Stimulated activated CD4-positive, alpha-beta T cell treated with anti-CD3 and anti-CD28 coated beads, Interleukin-4, amount 100 ng/mL, for 4 hours (primary cell): ENCODE measurements around the gene SNTG2.
"Not testable (repeated sequence)": the region's sequence is repeated elsewhere in the genome, so short reads cannot be mapped to it uniquely, and the experiment has no call there.

Experiments used
- DNase-seq, 2 experiments: peaks; one replicate each; pipeline ENCODE4 v3.0.0-alpha.2; 2020

The SNTG2 gene

DNA sequence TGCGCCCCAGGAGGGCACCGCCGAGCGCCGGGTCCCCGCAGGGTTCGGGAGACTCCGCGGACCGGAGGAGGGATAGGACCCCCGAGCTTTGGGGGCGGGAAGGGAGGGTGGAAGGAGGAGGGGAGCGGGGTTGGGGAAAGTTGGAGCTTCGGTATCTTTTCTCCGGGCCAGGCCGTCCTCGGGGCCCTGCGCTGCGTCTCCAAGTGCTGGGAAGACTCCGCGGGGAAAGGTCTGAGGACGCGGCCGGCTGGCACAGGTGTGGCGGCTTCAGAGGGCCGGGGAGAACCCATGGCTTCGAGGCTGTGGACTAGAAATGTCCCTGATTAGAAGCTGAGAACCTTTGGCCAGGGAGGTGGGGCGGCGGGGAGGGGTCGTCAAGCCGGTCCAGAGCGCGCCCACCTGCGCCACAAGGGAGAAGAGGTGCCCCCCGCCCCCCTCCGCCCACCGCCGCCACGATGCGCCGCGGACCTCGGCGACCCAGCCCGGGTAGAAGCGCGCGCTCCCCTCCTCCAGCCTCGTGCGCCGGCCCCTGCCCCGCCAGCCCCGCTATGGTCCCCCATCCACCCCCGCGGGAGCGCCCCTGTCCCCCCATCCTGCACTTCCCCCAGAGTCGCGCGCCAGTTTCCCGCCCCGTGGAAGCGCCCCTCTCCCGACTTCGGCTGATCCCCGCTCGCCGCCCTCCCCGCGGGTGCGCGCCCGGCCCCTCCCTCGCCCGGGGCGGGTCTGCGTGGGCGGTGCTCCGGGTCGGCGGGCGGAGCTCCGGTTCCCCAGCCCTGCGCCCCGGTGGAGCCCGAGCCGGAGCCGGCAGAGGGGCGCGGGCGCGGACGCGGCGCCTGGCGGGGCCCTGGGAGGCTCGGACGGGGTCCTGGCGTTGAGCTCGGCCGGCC, at the start of gene SNTG2:
Gene SNTG2, plus strand, starts transcription at position 770 of the 887 bp plus-strand sequence. CDS start 148 bp downstream, outside the sequence.
- DNase-seq: peak; percentile 63 to 66

DNA sequence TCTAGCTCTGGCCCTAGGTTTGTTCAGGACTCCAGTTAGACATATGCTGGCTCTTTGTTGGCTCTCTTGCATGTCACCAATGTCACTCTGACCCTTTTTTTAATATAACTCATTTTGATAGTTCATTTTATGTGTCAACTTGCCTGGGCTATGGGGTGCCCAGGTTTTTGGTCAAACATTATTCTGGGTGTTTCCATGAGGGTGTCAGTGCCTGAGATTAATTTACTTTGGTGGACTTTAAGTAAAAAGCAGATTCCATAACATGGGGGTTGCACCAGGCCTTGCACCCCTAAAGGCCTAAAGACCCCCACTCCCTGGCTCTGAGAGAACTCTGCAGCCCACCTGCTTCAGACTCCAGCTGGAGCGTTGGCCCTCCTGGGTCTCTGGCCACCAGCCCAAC, 48.1 kb upstream of the SNTG2 start:
- no peak for DNase-seq

DNA sequence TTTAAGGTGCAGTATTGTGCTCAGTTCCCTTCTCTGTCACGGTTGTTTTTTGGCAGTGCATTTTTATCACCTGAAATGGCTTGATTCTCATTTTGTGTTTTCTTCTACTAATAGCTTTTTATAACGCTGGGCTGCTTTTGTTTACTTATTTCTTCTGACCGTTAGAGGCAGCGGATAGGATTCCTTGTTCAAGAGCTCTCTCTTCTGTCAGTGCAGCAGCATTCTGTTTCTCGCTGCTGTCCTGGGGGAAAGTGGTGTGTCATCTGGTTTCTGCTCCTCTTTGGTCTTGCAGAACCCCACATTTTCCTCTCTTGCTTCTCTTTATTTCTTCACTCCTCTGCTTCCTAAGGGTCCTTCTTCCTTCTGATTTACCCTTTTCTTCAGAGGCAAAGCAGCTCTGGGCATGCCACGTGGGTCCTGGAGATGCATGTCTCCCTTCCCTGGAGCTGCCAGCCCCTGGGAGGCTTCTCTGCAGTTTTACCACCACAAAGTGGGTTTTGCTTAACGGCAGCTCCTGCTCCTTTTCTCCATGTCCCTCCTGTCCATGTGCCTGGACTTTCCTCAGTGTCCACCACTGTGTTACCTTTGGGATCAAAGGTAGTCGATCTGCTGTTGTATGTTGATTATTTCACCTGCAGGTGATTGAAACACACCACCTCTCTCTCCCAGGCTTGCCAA, 47.3 kb upstream of the SNTG2 start:
- no peak for DNase-seq

DNA sequence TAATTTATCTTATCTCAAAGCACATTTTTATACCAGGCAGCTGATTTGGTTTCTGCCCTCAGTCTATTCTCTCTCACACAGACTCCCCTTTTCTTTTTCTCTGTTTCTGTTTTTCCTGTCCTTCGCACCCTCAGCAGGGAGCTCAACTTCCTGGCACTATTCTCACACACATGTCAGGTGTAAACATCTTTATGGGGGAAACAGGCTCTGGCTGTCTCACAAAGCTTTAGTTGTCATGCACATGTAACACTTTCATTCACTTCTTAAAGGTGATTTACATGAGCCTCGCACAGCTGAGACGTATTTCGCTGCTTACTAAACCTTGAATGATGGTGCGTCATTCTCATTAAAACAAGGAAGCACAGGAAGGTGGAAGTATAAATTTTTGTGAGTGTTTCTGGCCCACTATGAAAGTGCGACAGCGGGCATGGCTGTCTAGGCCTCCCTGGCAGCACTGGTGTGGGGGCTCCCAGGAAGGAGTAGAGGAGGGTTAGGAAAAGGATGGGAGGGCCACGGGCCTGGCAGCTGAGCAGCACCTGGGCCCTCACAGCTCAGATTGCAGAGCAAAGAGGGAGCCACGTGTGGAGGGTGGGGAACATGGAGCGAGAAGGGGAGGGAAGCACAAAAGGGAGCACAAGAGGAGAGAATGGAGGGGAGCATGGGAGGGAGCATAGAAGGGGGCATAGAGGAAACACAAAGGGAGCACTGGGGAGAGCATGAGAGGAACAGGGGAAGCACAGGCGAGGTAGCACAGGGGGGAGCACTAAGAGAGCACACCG, 46.2 kb upstream of the SNTG2 start:
- DNase-seq: no peak

DNA sequence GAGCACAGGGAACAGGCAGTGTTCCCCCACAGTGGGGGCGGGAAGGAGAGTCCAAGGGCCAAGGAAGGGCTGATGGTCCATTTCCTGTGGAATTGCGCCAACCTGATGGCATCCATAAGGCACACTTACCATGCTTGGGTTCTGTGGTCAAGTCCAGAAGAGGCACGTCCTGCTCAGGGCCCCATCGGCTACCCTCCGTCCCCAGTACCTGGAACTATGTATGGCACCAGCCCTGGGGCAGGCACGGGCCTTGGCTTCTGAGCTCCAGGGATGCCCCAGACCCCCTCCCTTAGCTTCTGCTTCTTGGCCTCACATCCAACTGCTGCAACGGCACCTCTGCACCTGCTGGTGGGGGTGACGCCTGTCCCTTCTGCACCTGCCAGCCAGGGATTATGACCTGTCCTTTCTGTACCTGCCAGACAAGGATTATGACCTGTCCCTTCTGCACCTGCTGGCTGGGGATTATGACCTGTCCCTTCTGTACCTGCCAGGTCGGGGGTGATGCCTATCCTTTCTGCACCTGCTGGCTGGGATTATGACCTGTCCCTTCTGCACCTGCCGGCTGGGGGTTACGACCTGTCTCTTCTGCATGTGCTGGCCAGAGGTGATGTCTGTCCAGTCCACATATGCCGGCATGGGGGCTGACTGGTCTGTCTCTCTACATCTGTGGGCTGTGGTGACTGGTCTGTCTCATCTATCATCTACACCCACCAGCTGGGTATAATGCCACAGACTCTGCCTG, 45.4 kb upstream of the SNTG2 start:
- no peak for DNase-seq

DNA sequence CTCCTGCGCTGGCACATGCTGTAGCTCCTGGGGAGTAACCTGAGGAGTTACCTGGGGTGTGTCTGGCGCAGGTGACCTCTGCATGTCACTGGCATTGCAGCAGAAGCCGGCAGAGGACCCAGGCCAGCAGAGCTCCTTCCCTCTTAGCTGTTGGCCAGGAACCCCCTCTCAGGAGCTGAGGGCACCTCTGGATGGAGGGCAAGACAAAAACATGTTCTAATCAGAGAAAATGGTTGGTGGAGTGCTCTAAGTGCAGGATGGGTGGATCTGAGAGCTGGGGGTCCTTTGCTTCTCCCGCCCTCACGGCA, 44.9 kb upstream of the SNTG2 start:
- DNase-seq: no peak

DNA sequence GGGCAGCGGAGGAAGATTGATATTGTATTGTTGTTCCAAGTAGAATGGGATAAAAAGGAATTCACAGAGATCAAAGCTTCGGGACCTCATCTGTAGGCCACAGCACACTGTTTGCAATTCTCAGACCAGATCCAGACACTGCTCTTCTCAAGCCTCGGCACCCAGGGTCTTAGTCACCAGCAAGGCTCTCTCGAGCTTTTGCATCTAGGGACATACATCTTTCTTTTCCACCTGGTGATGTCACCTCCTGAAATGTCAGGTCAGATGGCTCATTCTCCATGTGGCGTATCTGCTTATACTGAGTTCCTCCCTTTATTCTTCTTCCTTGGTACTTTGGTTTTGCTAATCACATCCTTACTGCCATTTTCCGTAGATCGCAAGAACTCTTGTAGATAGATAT, 42.9 kb upstream of the SNTG2 start:
- DNase-seq: no peak

DNA sequence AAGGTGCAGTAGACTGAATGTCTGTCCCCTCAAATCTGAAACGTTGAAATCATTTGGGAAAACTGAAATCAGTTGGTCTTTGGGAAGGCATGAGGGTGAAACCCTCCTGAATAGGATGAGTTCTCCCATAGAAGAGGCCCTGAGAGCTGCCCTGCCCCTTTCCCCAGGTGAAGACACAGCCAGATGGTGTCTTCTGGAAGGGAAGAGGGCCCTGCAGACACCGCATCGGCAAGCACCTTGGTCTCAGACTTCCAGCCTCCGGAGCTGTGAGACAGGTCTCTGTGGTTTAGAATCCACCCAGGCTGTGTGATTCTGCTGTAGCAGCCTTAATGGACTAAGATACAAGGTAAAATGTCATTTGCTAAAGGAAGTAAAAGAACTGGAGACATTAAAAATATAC, 42.1 kb upstream of the SNTG2 start:
- DNase-seq: no peak

DNA sequence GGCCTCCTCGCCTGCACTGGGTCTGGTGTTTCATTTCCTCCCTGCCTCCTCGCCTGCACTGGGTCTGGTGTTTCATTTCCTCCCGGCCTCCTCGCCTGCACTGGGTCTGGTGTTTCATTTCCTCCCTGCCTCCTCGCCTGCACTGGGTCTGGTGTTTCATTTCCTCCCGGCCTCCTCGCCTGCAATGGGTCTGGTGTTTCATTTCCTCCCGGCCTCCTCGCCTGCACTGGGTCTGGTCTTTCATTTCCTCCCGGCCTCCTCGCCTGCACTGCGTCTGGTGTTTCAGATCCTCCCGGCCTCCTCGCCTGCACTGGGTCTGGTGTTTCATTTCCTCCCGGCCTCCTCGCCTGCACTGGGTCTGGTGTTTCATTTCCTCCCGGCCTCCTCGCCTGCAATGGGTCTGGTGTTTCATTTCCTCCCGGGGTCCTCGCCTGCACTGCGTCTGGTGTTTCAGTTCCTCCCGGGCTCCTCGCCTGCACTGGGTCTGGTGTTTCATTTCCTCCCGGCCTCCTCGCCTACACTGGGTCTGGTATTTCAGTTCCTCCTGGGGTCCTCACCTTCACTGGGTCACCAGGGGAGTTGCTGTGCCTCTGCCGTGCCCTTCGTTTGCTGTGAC, 40.8 kb upstream of the SNTG2 start:
- not testable (repeated sequence) for DNase-seq

DNA sequence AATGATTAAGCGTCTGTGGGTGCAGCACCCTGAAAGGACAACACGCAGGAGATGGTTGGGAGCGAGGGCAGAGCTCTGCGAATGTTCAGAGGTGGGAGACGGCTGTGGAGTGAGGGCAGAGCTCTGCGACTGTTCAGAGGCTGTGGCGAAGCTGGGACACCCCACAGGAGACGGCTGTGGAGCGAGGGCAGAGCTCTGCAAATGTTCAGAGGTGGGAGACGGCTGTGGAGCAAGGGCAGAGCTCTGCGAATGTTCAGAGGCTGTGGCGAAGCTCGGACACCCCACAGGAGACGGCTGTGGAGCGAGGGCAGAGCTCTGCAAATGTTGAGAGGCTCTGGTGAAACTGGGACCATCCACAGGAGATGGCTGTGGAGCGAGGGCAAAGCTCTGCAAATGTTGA, 40.0 kb upstream of the SNTG2 start:
- DNase-seq: no peak

DNA sequence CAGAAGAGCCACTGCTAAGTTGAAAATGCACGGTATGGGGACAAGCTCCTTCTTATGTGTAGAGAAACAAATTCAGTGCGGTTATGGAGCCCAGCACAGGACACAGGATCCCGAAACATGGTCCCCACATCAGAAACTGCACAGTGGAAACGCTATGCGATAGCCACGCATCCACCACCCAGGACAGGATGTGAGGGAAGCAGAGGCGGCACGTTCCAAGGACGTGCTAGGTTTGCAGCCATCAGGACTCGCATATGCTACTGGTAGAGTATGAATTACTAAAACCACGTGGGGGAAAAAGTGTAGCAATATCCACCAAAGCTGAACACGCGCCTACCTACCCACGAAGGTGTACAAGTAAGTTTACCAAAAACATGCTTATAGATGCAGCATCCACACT, 34.7 kb upstream of the SNTG2 start:
- no peak for DNase-seq

DNA sequence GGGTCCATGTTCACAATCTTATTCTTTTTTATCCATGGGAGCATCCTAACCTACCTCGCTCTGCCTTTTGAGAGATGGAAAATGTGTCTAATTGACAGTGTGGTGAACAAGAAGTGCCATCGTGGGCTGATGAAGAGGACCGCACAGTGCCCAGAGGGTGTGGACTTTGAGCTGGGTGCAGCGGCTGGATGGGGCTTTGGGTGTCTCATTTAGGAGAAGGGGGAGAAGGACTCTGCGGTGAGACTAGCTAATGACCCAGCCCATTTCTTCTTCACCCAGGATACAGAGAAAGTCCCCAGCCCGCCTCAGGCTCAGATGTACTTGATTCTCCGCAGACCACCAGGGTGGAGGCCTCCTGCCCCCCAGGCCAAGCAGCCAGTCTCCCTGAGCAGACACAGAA, 33.7 kb upstream of the SNTG2 start:
- no peak for DNase-seq

DNA sequence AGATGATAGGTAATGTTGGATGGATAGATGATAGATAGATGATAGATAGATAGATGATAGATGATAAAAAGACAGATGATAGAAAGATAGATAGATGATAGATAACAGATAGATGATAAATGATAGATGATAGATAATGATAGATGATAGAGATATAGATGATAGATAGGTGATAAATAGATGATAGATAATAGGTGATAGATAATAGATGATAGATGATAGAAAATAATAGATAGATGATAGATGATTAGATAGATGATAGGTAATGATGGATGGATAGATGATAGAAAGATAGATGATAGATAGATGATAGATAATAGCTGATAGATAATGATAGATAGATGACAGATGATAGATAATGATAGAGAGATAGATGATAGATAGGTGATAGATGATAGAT, 31.0 kb upstream of the SNTG2 start:
- DNase-seq: no peak

DNA sequence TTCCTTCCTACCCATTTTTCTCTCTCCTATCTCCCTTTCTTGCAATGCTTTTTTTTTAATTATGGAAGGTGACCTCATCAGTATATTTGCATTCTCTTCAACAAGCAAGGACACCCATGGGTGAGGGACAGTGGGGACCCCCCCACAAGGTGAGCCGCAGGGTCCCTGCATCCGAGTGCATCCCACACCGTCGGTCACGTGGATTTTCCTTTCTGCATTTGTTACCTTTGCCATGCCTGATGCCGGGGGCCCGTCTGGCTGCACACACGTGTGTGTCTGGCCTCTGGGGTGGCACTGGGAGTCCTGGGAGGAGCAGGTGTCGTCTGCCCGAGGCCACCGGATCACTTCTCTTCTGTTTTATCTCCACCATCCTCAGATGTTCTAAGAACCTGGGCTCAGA, 30.1 kb upstream of the SNTG2 start:
- no peak for DNase-seq

DNA sequence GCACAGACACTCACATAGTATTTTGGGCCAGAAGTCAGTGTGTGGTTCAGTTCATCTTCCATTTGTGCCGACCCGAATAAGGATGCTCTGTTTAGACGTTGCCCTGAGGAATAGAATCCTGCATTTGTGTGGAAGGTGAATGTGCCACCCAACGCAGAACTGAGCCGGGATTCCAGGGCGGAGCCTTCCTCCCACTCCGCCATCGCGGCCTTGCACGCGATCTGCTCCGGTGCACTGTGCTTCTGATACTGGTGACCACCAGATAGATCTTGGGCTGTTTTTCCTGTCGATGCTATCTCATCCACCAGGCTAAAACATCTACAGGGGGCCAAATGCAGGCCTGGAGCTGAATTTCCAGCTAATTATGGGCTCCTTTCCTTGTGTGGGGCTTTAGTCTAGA, 29.6 kb upstream of the SNTG2 start:
- no peak for DNase-seq

DNA sequence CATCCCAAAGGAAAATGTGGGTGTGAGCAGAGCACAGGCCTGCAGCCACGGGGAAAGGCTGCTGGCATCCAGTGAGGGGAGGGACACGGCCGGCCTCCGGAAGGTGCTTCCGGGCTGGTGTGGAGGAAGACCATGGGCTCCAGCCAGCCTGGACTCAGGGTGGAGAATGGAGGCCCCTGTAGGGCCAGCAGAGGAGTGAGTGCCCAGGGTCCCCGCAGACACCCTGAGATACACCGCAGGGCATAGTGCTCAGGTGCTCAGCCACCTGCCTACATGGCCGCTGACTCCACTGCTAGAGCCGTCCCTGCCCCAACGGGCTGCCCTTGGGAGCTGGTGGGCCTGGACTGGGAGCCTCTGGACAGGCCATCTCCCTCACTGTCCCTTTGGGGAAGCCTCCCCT, 28.5 kb upstream of the SNTG2 start:
- DNase-seq: no peak

DNA sequence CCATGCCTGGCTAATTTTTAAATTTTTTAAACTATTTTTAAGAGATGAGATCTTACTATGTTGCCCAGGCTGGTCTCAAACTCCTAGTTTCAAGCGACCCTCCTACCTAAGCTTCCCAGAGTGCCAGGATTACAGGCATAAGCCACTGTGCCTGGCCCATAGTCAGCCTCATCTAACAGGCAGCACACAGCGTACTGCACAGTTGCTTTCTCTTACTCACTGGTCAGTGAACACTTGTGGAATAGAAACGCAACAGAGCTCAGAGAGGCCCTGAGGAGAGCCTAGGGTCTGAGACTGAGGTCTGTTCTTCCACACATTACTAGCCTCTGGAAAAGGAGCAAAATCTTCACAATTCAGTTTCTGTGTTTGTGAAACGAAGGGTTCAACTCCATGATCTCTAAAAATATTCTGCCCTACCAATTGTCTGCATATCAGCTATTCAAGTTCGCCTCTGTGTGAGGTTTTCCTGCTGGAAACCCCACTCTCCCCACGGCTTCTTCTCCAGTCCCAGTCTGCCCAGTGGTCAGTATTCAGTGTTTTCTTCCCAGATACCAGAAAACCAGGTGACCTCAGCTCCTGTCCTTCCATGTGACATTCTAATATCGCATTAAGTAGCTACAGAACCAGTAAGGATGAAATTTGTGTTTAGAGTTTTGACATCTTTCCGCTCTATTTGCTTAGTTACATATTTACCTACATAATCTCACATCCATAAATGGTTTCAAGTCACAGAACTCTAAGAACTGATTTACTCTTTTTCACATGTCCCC, 26.6 kb upstream of the SNTG2 start:
- no peak for DNase-seq

DNA sequence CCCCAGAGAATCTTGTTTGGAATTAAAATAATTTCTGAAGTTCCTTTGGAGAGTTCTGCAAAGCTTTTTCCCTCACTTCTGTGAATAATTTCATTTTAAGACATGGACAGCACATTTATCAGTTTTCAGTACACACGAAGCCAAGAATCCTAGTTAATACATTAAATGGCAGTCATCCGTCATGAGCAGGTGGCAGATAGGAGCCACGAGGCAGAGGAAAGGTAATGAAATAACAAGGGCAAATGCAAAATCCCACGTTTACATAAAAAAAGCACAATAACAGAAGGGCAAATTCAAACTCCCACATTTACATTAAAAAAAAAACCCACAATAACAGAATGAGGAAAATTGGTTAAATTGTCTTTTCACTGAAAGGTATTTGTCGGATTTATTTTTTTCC, 25.9 kb upstream of the SNTG2 start:
- DNase-seq: no peak

DNA sequence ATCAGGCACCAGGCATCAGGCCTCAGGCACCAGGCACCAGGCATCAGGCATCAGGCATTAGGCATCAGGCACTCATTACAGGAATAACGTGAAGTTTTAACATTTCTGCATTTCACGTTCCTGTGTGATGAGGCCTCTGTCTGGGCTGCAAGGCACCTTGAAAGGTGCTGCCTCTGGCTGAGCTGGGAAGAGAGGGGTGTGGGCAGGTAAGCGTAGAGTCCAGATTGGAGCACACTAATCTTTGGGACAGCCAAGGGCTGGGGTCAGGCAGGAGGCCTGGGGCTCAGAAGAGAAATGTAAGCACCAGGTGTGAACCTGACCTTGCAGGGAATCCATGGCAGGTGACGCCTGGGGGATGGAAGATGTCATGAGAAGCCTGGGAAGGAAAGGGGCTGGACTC, 25.3 kb upstream of the SNTG2 start:
- no peak for DNase-seq

DNA sequence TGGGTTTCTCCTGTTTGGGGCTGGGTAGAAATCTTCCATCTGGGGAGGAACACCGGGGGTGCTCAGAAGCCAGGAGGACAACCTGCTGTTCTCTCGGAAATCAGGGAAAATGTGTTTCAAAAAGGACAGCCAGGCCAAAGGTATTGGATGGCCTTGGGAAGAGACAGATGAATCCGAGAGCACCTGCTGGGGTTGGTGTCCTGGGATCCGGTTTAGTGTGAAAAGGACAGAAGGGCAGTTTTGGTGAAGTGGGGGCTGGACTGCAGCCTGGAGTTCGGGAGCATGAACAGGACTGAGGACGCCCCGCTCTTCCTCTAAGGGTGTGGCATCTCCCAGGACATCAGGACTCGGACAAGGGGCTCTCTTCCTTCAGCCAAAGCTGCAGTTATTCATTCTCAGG, 24.9 kb upstream of the SNTG2 start:
- DNase-seq: no peak

DNA sequence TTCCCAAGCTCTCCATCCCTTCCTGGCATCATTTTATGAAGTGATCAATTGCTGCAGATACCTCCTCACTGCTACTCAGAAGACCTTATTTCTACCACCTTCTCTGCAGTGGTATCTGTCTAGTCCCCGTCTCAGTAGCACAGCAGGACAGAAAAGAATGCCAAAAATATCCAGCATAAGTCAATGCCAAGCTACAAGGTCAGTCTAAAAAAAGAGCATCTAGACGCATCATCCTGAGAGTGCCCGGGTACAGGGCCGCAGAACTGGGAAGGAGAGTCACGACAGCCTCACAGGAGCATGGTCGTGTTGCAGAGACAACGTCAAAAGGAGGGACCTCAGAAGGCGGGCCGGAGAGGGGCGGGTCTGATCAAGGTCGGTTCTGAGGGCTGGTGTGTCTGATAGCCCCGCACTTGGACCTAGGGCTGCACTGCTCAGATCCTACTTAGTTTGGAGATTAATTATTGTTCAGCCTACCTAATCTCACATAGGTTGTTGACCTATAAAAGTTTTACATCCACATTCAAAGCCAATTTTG, 24.3 kb upstream of the SNTG2 start:
- no peak for DNase-seq

DNA sequence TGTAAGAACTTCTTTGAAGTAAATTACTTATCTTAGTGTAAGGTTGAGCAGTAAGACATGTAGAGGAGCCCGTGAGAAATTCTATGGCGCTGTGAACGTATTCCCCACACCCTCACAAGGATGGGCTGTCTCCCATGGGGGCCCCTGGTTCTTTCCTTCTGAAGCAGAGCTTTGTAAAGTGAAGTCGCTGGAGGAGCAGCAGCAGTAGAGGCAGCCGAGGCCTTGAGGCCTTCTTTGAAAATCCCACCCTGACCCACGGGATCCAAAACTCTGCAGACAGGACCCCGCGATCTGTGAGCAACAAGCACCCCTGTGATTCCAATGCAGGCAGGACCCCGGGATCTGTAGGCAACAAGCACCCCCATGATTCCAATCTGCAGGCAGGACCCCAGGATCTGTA, 23.8 kb upstream of the SNTG2 start:
- DNase-seq: no peak
